Fibroblast of pulmonary artery (primary cell): ENCODE data around the gene SLC17A7.

Source experiments
- DNase-seq: peaks from one replicate; pipeline ENCODE4 v3.0.0-alpha.2; 2010; ENCODE audit warnings: low read depth
- H3K4me3 ChIP-seq: replicated peaks from 2 replicates; pipeline ENCODE4 v1.5.1; 2011; ENCODE audit warnings: low read depth, mild to moderate bottlenecking, control low read depth, low read length, moderate library complexity
- TF ChIP-seq, protein P1 (sequence below): IDR thresholded peaks from 2 replicates; pipeline ENCODE4 v1.5.1; 2011; ENCODE audit warnings: mild to moderate bottlenecking, control low read depth, low read length, inconsistent platforms; ENCODE audit errors: missing control alignments

SLC17A7 gene

DNA sequence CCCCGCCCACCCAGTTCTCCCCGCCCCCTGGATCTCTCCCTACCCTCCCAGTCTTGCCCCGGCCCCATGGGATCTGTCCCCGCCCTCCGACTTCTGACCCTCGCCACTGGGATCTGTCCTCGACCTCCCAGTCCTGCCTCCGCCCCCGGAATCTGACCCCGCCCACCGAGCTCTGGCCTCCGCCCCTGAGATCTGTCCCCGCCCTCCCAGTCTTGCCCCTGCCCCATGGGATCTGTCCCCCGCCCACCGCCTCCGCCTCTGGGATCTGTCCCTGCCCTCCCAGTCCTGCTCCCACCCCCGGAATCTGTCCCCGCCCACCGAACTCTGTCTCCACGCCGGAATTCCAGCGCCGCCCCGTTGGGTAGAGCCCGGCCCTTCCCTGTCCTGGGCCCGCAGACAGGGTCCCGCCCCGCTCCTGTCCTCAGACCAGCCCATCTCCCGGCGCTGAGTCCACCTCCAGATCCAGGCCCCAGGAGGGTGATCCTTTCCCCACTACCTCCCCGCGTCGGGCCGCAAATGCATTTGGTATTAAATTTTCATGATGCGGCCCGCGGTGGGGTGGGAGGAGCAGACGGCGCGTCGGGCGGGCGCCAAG, 1.5 kb upstream of the SLC17A7 start:
- TF ChIP-seq, protein P1, sequence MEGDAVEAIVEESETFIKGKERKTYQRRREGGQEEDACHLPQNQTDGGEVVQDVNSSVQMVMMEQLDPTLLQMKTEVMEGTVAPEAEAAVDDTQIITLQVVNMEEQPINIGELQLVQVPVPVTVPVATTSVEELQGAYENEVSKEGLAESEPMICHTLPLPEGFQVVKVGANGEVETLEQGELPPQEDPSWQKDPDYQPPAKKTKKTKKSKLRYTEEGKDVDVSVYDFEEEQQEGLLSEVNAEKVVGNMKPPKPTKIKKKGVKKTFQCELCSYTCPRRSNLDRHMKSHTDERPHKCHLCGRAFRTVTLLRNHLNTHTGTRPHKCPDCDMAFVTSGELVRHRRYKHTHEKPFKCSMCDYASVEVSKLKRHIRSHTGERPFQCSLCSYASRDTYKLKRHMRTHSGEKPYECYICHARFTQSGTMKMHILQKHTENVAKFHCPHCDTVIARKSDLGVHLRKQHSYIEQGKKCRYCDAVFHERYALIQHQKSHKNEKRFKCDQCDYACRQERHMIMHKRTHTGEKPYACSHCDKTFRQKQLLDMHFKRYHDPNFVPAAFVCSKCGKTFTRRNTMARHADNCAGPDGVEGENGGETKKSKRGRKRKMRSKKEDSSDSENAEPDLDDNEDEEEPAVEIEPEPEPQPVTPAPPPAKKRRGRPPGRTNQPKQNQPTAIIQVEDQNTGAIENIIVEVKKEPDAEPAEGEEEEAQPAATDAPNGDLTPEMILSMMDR, result no peak
- DNase-seq, result peak; percentile 87
- H3K4me3 ChIP-seq, result peak overlapping the region; percentile 66

DNA sequence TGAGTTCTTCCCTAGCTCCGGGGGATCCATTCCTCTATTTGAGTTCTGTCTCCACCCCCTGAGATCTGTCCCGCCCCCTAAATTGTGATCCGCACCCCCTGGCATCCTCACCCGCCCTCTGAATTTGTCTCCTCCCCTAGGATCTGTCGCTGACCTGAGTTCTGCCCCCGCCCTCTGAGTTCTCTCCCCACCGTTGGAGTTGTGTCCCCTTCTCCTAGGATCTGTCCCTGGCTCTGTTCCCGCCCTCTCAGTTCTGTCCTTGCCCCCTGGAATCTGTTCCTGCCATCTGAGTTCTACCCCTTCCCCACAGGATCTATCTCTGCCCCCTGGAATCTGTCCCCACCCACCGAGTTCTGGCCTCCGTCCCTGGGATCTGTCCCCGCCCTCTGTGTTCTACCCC, 1.0 kb upstream of the SLC17A7 start:
- TF ChIP-seq, protein P1, result no peak
- DNase-seq, result no peak
- peak overlapping the region; percentile 66 for H3K4me3 ChIP-seq

DNA sequence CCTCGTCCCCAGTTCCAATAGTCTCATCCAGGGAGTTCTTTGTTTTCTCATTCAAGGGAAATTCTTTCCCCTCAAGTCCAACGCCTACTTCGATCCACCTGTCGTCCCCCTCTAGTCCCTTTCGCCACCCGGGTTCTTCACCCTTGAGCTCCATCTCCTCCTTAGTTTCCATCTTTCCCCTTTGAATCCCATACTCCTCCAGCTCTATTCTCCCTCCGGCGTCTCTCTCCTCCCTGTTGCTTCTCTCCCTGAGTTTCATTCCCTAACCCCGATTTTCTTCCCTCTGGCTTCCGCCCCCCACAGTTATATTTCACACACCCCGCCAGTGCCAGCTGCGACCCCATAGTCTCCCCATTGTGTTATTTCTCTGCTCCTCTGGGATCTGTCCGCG, 628 bp upstream of the SLC17A7 start:
- no peak for DNase-seq
- H3K4me3 ChIP-seq, result no peak overlapping the region
- TF ChIP-seq, protein P1, result no peak

DNA sequence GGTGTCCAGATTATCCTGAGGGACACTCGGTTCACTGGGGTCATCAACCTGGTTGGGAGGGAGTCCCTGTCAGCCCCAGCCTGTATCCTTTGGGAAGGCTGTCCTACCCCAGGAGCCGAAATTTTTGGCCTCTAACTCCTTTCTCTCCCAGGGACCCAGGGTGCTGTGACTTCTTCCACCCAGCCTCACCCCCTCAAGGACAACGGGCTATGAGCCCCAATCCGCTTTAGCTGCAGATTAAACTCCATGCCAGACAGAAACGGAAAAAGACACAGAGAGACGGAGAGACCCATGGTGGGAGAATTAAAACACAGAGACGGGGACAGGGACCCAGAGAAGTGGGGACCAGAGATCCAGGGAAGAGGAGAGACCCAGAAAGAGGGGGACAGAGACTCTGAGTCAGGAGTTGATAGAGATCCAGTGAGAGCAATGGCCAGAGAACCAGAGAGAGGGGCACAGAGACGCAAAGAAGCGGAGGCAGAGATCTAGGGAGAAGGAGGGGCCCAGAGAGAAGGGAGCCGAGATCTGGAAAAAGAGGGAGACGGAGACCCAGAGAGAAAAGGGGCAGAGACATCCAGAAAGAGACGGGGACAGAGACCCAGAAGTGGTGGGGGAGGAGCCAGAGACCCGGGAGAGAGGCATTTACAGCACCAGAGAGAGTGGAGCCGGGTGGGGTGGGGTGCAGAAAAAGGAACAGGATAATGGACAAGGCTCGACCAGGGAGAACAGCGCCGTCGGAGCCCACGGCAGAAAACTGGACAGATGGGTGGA, 703 bp downstream of the SLC17A7 start:
- TF ChIP-seq, protein P1, result no peak
- H3K4me3 ChIP-seq, result no peak overlapping the region
- DNase-seq, result no peak

DNA sequence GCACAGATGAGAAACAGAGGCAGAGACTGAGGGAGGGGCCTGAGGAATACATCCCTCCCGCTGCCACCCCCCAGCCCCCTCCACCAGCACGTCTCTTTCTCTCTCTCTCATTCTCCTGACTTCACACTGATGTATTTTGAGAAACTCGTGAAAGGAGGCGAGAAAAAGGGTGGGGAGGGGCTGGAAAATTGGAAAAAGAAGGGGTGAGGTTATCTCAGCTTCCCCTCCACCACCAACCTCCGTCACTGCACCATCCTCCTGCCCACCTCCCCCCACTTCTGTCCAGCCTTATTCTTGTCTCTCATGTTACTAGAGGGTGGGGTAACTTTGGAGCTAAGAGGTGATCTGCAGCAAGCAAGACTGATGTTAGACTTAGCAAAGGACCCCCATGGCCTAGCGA, 1.5 kb downstream of the SLC17A7 start:
- DNase-seq, result no peak
- H3K4me3 ChIP-seq, result no peak overlapping the region
- TF ChIP-seq, protein P1, result no peak

DNA sequence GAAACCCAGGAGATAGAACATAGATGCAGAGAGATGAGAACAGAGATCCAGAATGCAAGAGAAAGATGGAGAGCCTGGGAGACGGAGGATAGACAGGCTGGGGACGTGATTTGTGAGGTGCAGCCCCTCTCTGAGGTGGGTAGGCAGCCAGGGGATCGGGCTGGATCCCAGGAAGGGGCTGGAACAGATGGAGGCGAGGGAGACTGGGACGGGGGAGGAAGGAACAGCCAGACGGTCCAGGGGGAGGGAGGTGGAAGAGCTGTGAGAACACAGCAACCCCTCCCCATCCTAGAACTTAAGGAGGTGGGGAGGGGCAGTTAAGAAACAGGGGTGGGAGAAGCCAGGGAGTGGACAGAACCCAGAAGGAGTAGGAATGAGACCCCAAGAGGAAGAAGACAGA, 3.1 kb downstream of the SLC17A7 start:
- TF ChIP-seq, protein P1, result no peak
- H3K4me3 ChIP-seq, result no peak overlapping the region
- DNase-seq, result no peak

DNA sequence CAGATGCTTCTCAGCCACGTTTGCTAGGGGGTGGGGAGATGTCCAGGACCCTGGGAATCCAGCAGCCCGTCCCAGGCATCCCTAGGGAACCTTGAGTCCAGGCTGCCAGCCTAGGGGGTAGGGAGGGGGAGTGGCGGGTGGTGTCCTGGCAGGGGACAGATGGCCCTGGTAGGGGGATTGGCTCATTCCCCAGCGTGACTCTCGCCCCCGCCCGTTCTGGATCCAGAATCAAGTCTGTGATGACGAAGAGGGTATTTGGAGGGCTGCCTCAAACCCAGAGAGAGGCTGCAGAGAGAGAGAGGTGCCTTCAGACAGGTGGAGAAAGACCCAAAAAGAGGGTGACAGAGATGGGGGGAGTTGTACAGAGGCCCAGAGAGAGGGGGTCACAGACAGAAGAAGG, 4.1 kb downstream of the SLC17A7 start:
- H3K4me3 ChIP-seq, result no peak overlapping the region
- TF ChIP-seq, protein P1, result no peak
- no peak for DNase-seq
